GM13976 (cell line): ENCODE results near the gene ST3GAL5.

Experiments used
- DNase-seq: peaks from one replicate; pipeline ENCODE4 v3.0.0; 2012; ENCODE audit warnings: low spot score
- CTCF ChIP-seq: IDR thresholded peaks from 2 replicates; pipeline ENCODE4 v1.5.1; 2012; ENCODE audit warnings: borderline replicate concordance, mild to moderate bottlenecking; ENCODE audit not compliant: insufficient read depth; ENCODE audit errors: extremely low read depth, missing control alignments, control extremely low read depth
- in situ Hi-C: fragments of 300-500 bp; cut with MboI; formaldehyde crosslinking; loops from one replicate; pipeline ENCODE4 v1.12.0; 2022; ENCODE audit warnings: low sequenced_read_pairs, mixed read lengths, inconsistent platforms; ENCODE audit not compliant: unreplicated experiment

ST3GAL5 gene

GRCh38 chr2:85892216-85892944 lies 3.6 kb upstream of the ST3GAL5 start:
- in situ Hi-C loops, result no loop called here
- TF ChIP-seq CTCF, result no peak
- no peak for DNase-seq

GRCh38 chr2:85890522-85891176 lies 1.9 kb upstream of the ST3GAL5 start:
- no peak for TF ChIP-seq CTCF
- in situ Hi-C loops, result no loop called here

GRCh38 chr2:85889627-85890281 lies 964 bp upstream of the ST3GAL5 start:
- no peak for TF ChIP-seq CTCF
- in situ Hi-C loops, result loop anchor here (5.0 kb wide), 1 partner anchor 62 kb away; no protein-coding TSS in a partner anchor
- no peak for DNase-seq

More at GRCh38 chr2:85890522-85891176, 1.9 kb upstream of the ST3GAL5 start:
- no peak for DNase-seq

GRCh38 chr2:85888020-85888683 lies 638 bp downstream of the ST3GAL5 start:
- TF ChIP-seq CTCF, result no peak
- peak; percentile 44 for DNase-seq
- in situ Hi-C loops, result loop anchor here (5.0 kb wide), 1 partner anchor 61 kb away; no protein-coding TSS in a partner anchor

- in situ Hi-C loops, result loop anchor here (5.0 kb wide), 1 partner anchor 60 kb away; no protein-coding TSS in a partner anchor
- DNase-seq, result peak; percentile 35
- peak; percentile 15 for TF ChIP-seq CTCF
These were observed 1.2 kb downstream of the ST3GAL5 start for GRCh38 chr2:85887566-85888019.

GRCh38 chr2:85886590-85886989 lies 2.2 kb downstream of the ST3GAL5 start:
- in situ Hi-C loops, result loop anchor here (5.0 kb wide), 1 partner anchor 59 kb away; no protein-coding TSS in a partner anchor
- no peak for DNase-seq
- no peak for TF ChIP-seq CTCF
